Neural progenitor cell (in vitro differentiated cells): ENCODE data around the gene RUFY2.

Experiments used
- CTCF ChIP-seq: fragments of 200-600 bp; sonication (generic); IDR thresholded peaks from 2 replicates; pipeline ENCODE4 v1.5.1; 2017; ENCODE audit warnings: antibody characterized with exemption, mild to moderate bottlenecking
- EZH2phosphoT487 ChIP-seq: fragments of 200-600 bp; sonication (generic); IDR thresholded peaks from 2 replicates; pipeline ENCODE4 v1.6.1; 2017; ENCODE audit warnings: antibody characterized with exemption

DNA sequence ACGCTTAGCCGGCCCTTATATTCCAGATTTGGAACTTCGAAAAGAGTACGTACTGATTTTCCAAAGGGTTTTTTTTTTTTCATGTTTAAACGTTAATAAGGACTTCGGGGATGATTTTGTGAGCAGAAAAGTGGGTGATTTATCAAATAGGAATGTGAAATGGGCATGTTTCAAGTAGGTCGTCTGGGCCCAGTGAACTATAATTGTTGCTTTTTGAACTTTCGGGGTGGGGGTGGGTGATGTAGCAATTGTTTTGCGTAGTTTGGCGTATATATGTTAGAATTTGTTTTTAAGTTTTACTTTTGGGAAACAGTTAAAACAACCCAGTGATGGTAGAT is 74.0 kb downstream of the RUFY2 start:
- TF ChIP-seq CTCF (no peak), EZH2phosphoT487 (no peak)
